K562 (cell line): ENCODE results near the gene UFC1. TPM values are rescaled to one million over a fixed set of nuclear protein-coding genes. Genes with fewer than 3 reads are reported as not detected.

Experiments
- AFF1 ChIP-seq, 2 experiments: fragments of 450-650 bp; IDR thresholded peaks; 2 replicates each; pipeline ENCODE4 v1.6.1; 2018; ENCODE audit warnings: mild to moderate bottlenecking in 2 of 2, low read depth in 1 of 2; ENCODE audit not compliant: partially characterized antibody in 2 of 2
- ATF2 ChIP-seq: sonication (generic); formaldehyde crosslinking; IDR thresholded peaks from 2 replicates; pipeline ENCODE4 v1.8.1; 2022; ENCODE audit warnings: missing genetic modification reagents
- LEF1 ChIP-seq: fragments of 450-650 bp; IDR thresholded peaks from 2 replicates; pipeline ENCODE4 v1.6.1; 2016; ENCODE audit warnings: mild to moderate bottlenecking
- SAFB2 ChIP-seq: fragments of 200-400 bp; formaldehyde crosslinking; IDR thresholded peaks from 2 replicates; pipeline ENCODE4 v1.6.1; 2018; ENCODE audit warnings: borderline replicate concordance, low read length, low read depth, moderate library complexity; ENCODE audit not compliant: severe bottlenecking
- SOX6 ChIP-seq: fragments of 450-650 bp; IDR thresholded peaks from 2 replicates; pipeline ENCODE4 v1.6.1; 2014; ENCODE audit warnings: mild to moderate bottlenecking
- TBP ChIP-seq: optimal IDR thresholded peaks from 2 replicates; pipeline ENCODE3; 2011; ENCODE audit warnings: low read depth, low read length, improper control_type of control experiment
- TFE3 ChIP-seq: fragments of 450-650 bp; formaldehyde crosslinking; IDR thresholded peaks from 2 replicates; pipeline ENCODE4 v1.4.0; 2020; ENCODE audit warnings: mild to moderate bottlenecking, mixed read lengths
- THRB ChIP-seq: fragments of 450-650 bp; formaldehyde crosslinking; conservative IDR thresholded peaks from 2 replicates; pipeline ENCODE4 v1.4.0; 2022; ENCODE audit warnings: mild to moderate bottlenecking, missing genetic modification characterization
- TOE1 ChIP-seq, 2 experiments: fragments of 450-650 bp in 1 of 2; sonication (generic) in 1 of 2; formaldehyde crosslinking in 1 of 2; IDR thresholded peaks; 2 replicates each; pipeline versions ENCODE4 v1.7.1 to v1.8.0; 2016 to 2022; ENCODE audit warnings: borderline replicate concordance in 2 of 2, mild to moderate bottlenecking in 2 of 2, antibody characterized with exemption in 1 of 2, inconsistent platforms in 1 of 2, low read depth in 1 of 2, missing genetic modification reagents in 1 of 2, moderate library complexity in 1 of 2
- VEZF1 ChIP-seq: fragments of 200-800 bp; sonication (Bioruptor generic); IDR thresholded peaks from 2 replicates; pipeline ENCODE4 v1.6.1; 2017; ENCODE audit warnings: missing genetic modification characterization, missing compliant biosample characterization
- XRCC5 ChIP-seq: fragments of 200-400 bp; formaldehyde crosslinking; IDR thresholded peaks from 2 replicates; pipeline ENCODE4 v1.6.1; 2017; ENCODE audit warnings: low read depth, mild to moderate bottlenecking, low read length
- polyA plus RNA-seq, 8 experiments: library from polyadenylated mRNA; depleted of rRNA in 4 of 8; stranded (reverse) in 5 of 8; unstranded in 3 of 8; fragments of >200 nt; fragmentation: Nextera tagmentation in 2 of 8; fragmentation: Illumina TruSeq in 1 of 8; extraction: Ambion mirVana in 2 of 8; extraction: Trizol in 1 of 8; gene quantifications; 2 replicates each; pipeline versions ENCODE4 v1.2.1 to v1.2.3, GENCODE V29; 2011 to 2014; ENCODE audit warnings: inconsistent platforms in 1 of 8, missing spikeins in 1 of 8
- total RNA-seq, 7 experiments: library from RNA; depleted of rRNA in 6 of 7; stranded (reverse); fragments of >200 nt in 6 of 7; fragmentation: Illumina TruSeq in 2 of 7; extraction: Trizol in 2 of 7; gene quantifications; 2 replicates each; pipeline versions ENCODE4 v1.2.1 to v1.2.3, GENCODE V29; 2011 to 2021; ENCODE audit warnings: low replicate concordance in 1 of 7
- TF ChIP-seq, protein P1 (sequence below): sonication (generic); formaldehyde crosslinking; IDR thresholded peaks from 2 replicates; pipeline ENCODE4 v1.5.0; 2020; ENCODE audit warnings: missing genetic modification reagents

Gene UFC1
- total and polyA plus RNA-seq, 9 of the 15 experiments (the other 6 are each of a cell fraction or from before 2014, with no cell fraction given) = 92.8 to 220 (median 161) TPM

DNA sequence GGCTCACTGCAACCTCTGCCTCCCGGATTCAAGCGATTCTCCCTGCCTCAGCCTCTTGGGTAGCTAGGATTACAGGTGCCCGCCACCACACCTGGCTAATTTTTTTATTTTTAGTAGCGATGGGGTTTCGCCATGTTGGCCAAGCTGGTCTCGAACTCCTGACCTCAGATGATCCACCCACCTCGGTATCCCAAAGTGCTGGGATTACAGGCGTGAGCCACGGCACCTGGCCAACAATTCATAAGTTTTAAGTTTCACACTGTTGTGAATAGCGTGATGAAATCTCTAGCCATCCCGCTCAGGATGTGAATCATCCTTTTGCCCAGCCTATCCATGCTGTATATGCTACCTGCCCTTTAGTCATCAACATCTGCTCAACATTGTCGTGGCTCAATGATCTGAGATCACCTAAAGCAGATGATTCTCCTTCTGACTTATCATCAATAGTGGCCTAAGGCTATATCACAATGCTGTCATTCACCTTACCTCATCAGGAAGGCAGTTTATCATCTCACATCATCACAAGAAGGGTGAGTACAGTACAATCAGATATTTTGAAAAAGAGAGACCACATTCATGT lies 38.6 kb upstream of the UFC1 start (continued):
- TF ChIP-seq AFF1 (IDR thresholded peaks at IDR 0.05; ENCODE audit: low read depth in 1 of 2, partially characterized antibody in 2 of 2) (peak in 1 of 2 experiments; percentile 16), ATF2 (CRISPR knock-in tag) (no peak), SAFB2 (no peak), VEZF1 (CRISPR knock-in tag) (no peak), LEF1 (no peak), TFE3 (CRISPR knock-in tag) (no peak), TBP (peak; percentile 33), THRB (CRISPR knock-in tag) (peak; percentile 69; the same call in 1 of the 2 replicates), TOE1 (IDR thresholded peaks at IDR 0.05; ENCODE audit: borderline replicate concordance) (no peak), TOE1 (CRISPR knock-in tag; IDR thresholded peaks at IDR 0.05; ENCODE audit: borderline replicate concordance, low read depth) (no peak), SOX6 (peak; percentile 86), XRCC5 (no peak)
- TF ChIP-seq, protein P1, sequence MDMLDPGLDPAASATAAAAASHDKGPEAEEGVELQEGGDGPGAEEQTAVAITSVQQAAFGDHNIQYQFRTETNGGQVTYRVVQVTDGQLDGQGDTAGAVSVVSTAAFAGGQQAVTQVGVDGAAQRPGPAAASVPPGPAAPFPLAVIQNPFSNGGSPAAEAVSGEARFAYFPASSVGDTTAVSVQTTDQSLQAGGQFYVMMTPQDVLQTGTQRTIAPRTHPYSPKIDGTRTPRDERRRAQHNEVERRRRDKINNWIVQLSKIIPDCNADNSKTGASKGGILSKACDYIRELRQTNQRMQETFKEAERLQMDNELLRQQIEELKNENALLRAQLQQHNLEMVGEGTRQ (CRISPR knock-in tag) = no peak
